Measurements from ENCODE around the gene SPNS3. TPM values are rescaled to one million over a fixed set of nuclear protein-coding genes. Genes with fewer than 3 reads are reported as not detected.

SPNS3 gene
- total and polyA plus RNA-seq, 9 of the 15 experiments (the other 6 are each of a cell fraction or from before 2014, with no cell fraction given) = not detected

DNA sequence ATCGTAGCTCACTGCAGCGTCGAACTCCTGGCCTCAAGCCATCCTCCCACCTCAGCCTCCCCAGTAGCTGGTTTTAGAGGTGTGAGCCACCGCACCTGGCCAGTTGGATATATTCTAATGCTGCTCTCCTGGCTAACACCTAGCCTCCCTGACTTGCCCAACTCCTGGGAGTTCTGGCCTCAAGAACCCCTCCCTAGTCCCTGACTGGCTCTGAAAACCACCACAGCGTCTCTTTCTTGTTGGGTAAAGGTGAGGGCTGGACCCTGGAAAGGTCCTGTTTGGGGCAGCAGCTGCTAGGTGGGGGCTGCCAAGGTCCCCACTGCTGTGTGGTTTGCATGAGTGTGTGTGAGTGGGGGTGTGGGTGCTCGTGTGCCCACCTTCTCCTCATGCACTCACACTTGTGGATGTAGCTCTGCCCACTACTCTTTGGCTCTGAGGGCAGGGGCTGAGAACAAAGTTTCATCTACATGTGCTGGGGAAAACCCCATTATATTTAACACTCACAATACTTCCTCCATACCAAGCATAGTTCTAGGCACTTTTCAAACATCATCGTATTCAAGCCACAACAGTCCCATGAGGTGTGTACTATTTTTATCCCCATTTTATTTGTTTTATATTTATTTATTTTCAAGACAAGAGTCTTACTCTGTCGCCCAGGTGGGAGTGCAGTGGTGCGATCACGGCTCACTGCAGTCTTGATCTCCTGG lies 7.1 kb upstream of the SPNS3 start:
- no peaks in the 10 kb centered on the region for H3K9me1 ChIP-seq (ENCODE audit: control insufficient read depth, insufficient read depth, low read length)
- no peak overlapping the region for H3K4me3 ChIP-seq
- no peaks in the 10 kb centered on the region for H3K4me1 ChIP-seq (replicated peaks in 1 of 2; ENCODE audit: control insufficient read depth in 2 of 2, insufficient read depth in 2 of 2, low read length in 2 of 2)
- in situ Hi-C loops (cut with MboI) (no loop called here), intact Hi-C loops (cut with micrococcal nuclease) (no loop called here)
- H3K27me3 ChIP-seq (ENCODE audit: control insufficient read depth in 2 of 2, insufficient read depth in 2 of 2, low read length in 2 of 2) = peaks cover 3 to 13% of the 10 kb centered on the region in 2 experiments; a peak in 3 of 5 replicates
- no peaks in the 10 kb centered on the region for H3K79me2 ChIP-seq (ENCODE audit: control insufficient read depth, insufficient read depth, low read length)
- no peak for TF ChIP-seq ZC3H11A (IDR thresholded peaks at IDR 0.05; ENCODE audit: low read depth, low read length)
- no peak for TF ChIP-seq TCF7L2 (IDR thresholded peaks at IDR 0.05; ENCODE audit: low read depth, low read length)
- no peak for TF ChIP-seq TSC22D4 (tag; IDR thresholded peaks at IDR 0.05)
- TF ChIP-seq RBM39 (optimal IDR thresholded peaks at IDR 0.05; ENCODE audit: low read depth, low read length) = no peak
- TF ChIP-seq, protein P1, sequence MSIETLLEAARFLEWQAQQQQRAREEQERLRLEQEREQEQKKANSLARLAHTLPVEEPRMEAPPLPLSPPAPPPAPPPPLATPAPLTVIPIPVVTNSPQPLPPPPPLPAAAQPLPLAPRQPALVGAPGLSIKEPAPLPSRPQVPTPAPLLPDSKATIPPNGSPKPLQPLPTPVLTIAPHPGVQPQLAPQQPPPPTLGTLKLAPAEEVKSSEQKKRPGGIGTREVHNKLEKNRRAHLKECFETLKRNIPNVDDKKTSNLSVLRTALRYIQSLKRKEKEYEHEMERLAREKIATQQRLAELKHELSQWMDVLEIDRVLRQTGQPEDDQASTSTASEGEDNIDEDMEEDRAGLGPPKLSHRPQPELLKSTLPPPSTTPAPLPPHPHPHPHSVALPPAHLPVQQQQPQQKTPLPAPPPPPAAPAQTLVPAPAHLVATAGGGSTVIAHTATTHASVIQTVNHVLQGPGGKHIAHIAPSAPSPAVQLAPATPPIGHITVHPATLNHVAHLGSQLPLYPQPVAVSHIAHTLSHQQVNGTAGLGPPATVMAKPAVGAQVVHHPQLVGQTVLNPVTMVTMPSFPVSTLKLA (conservative IDR thresholded peaks at IDR 0.05) = no peak
- no peak for TF ChIP-seq CAMTA2 (CRISPR knock-in tag; conservative IDR thresholded peaks at IDR 0.05)
- TF ChIP-seq ZBED1 (IDR thresholded peaks at IDR 0.05) = no peak
- TF ChIP-seq NCOA2 (IDR thresholded peaks at IDR 0.05; ENCODE audit: partially characterized antibody in 2 of 2) = no peak
- no peak for TF ChIP-seq DDX20 (tag; IDR thresholded peaks at IDR 0.05; ENCODE audit: low read depth)
- no peak for TF ChIP-seq ZKSCAN1 (IDR thresholded peaks at IDR 0.05; ENCODE audit: low read depth, low read length)
- H2AFZ ChIP-seq (ENCODE audit: low read depth, low read length) = no peak overlapping the region
- H3K9me3 ChIP-seq (replicated peaks; ENCODE audit: control insufficient read depth, insufficient read depth, low read depth, low read length) = no peaks in the 10 kb centered on the region
- POLR2A ChIA-PET = no interaction called here
- ATAC-seq = no peak
- WGBS (ENCODE audit: insufficient coverage, low coverage, missing lambda C conversion rate) = 44% methylated on average over 7 of the region's 10 CpGs
- no peak overlapping the region for H3K27ac ChIP-seq (ENCODE audit: extremely low read depth, low read depth, low read length)
- H3K9ac ChIP-seq (ENCODE audit: insufficient read depth in 1 of 2, low read depth in 2 of 2, low read length in 2 of 2) = no peak overlapping the region
- DNase-seq (ENCODE audit: extremely low read depth in 1 of 4, low spot score in 3 of 4) = no peak
- BruUV-seq (replicated peaks) = no TSS peak
- no peaks in the 10 kb centered on the region for H4K20me1 ChIP-seq (replicated peaks; ENCODE audit: control insufficient read depth, insufficient read depth, low read length)
- H3K36me3 ChIP-seq (ENCODE audit: control insufficient read depth, insufficient read depth, low read length) = no peaks in the 10 kb centered on the region
- FAIRE-seq = no peak
- H3K4me2 ChIP-seq (ENCODE audit: insufficient read depth, low read length) = no peak overlapping the region
- CTCF ChIA-PET (ENCODE audit: low intra/inter-chr PET ratio) = no interaction called here

Measured in K562 (cell line).